ENCODE results near the gene APLN. TPM values are rescaled to one million over a fixed set of nuclear protein-coding genes. Genes with fewer than 3 reads are reported as not detected.

Gene APLN
- total and polyA plus RNA-seq, 2 of the 13 experiments (the other 11 are each of a cell fraction or from before 2014, with no cell fraction given), result 0.02 to 0.17 TPM

GRCh38 chrX:129650183-129650689, 4.5 kb downstream of the APLN start:
- TF ChIP-seq ZNF749 (CRISPR knock-in tag; IDR thresholded peaks at IDR 0.05; ENCODE audit: borderline replicate concordance), result no peak
- TF ChIP-seq CENPT (CRISPR knock-in tag; IDR thresholded peaks at IDR 0.05; ENCODE audit: low read depth), result no peak
- TF ChIP-seq ZIK1 (CRISPR knock-in tag; IDR thresholded peaks at IDR 0.05; ENCODE audit: borderline replicate concordance, low read depth), result no peak
- TF ChIP-seq PRMT3 (CRISPR knock-in tag; IDR thresholded peaks at IDR 0.05; ENCODE audit: borderline replicate concordance, low read depth), result no peak
- TF ChIP-seq, protein P1, sequence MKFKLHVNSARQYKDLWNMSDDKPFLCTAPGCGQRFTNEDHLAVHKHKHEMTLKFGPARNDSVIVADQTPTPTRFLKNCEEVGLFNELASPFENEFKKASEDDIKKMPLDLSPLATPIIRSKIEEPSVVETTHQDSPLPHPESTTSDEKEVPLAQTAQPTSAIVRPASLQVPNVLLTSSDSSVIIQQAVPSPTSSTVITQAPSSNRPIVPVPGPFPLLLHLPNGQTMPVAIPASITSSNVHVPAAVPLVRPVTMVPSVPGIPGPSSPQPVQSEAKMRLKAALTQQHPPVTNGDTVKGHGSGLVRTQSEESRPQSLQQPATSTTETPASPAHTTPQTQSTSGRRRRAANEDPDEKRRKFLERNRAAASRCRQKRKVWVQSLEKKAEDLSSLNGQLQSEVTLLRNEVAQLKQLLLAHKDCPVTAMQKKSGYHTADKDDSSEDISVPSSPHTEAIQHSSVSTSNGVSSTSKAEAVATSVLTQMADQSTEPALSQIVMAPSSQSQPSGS (CRISPR knock-in tag; IDR thresholded peaks at IDR 0.05), result no peak
- TF ChIP-seq ZNF280D (CRISPR knock-in tag; IDR thresholded peaks at IDR 0.05), result no peak
- TF ChIP-seq SOX6 (IDR thresholded peaks at IDR 0.05), result no peak
- no peak for TF ChIP-seq SOX6 (CRISPR knock-in tag; IDR thresholded peaks at IDR 0.05)
- no peak for TF ChIP-seq MAF1 (CRISPR knock-in tag; IDR thresholded peaks at IDR 0.05; ENCODE audit: borderline replicate concordance)
- TF ChIP-seq NCOA1 (CRISPR knock-in tag; IDR thresholded peaks at IDR 0.05), result no peak
- no peak for TF ChIP-seq ZFP41 (CRISPR knock-in tag; IDR thresholded peaks at IDR 0.05; ENCODE audit: borderline replicate concordance)
- TF ChIP-seq GABPA (IDR thresholded peaks at IDR 0.05; ENCODE audit: low read depth, low read length), result no peak
- no peak for TF ChIP-seq GABPA (CRISPR knock-in tag; IDR thresholded peaks at IDR 0.05; ENCODE audit: low read depth)
- TF ChIP-seq SALL2 (CRISPR knock-in tag; IDR thresholded peaks at IDR 0.05), result no peak
- no peak for TF ChIP-seq ZNF205 (CRISPR knock-in tag; IDR thresholded peaks at IDR 0.05)
- peaks cover 7% of the 10 kb centered on the region; the same call in 1 of the 2 replicates for H3K4me1 ChIP-seq (ENCODE audit: insufficient read depth, low read length)
- ChIA-PET CTCF (ENCODE audit: low intra/inter-chr PET ratio, low total read pairs) (no interaction called here), POLR2A (no interaction called here)
- BruUV-seq (replicated peaks), result no TSS peak
- H3K27me3 ChIP-seq (ENCODE audit: control insufficient read depth in 1 of 2, insufficient read depth in 2 of 2, low read length in 2 of 2), result peaks cover 3 to 27% of the 10 kb centered on the region in 2 experiments; a peak in 4 of 5 replicates
- no peaks in the 10 kb centered on the region for H4K20me1 ChIP-seq (ENCODE audit: insufficient read depth, low read length)
- WGBS (ENCODE audit: low lambda C conversion rate), result 60% methylated on average over 3 of the region's 3 CpGs
- intact Hi-C loops (cut with micrococcal nuclease; ENCODE audit: unreplicated experiment) (no loop called here), in situ Hi-C loops (cut with HindIII; ENCODE audit: extremely low pct_ligation_motif_present, low pct_unique_long_range_greater_than_20kb) (no loop called here)
- H3K9me3 ChIP-seq (ENCODE audit: low read length), result no peaks in the 10 kb centered on the region
- H3K4me2 ChIP-seq (ENCODE audit: low read depth, low read length), result no peak overlapping the region
- H3K27ac ChIP-seq (ENCODE audit: extremely low read length, insufficient read depth, low read length), result no peak overlapping the region
- ATAC-seq (no peak), FAIRE-seq (no peak), DNase-seq (ENCODE audit: low spot score) (no peak)
- no peaks in the 10 kb centered on the region for H3K79me2 ChIP-seq (ENCODE audit: insufficient read depth, low read length)
- no peak overlapping the region for H2AFZ ChIP-seq (ENCODE audit: low read length)
- no peak overlapping the region for H3K4me3 ChIP-seq (replicated peaks in 1 of 3; ENCODE audit: insufficient read depth in 1 of 3, low read depth in 2 of 3, low read length in 3 of 3)
- no peaks in the 10 kb centered on the region for H3K36me3 ChIP-seq (replicated peaks in 1 of 2; ENCODE audit: control insufficient read depth in 1 of 2, insufficient read depth in 2 of 2, low read length in 2 of 2)
- H3K9ac ChIP-seq (ENCODE audit: insufficient read depth, low read depth, low read length), result no peak overlapping the region
